PC-3 (cell line): ENCODE results near the gene TCERG1L.

ENCODE experiments used
- CTCF ChIP-seq: fragments of 300-600 bp; sonication (generic); conservative IDR thresholded peaks from 2 replicates; pipeline ENCODE4 v1.5.1; 2017; ENCODE audit warnings: antibody characterized with exemption, low read depth, mild to moderate bottlenecking, low read length
- EZH2 ChIP-seq: fragments of 300-600 bp; sonication (generic); IDR thresholded peaks from one replicate; pipeline ENCODE4 v1.6.1; 2017; ENCODE audit warnings: antibody characterized with exemption, mild to moderate bottlenecking, low read length; ENCODE audit not compliant: unreplicated experiment
- EZH2phosphoT487 ChIP-seq: fragments of 300-600 bp; sonication (generic); IDR thresholded peaks from 2 replicates; pipeline ENCODE4 v1.6.1; 2018; ENCODE audit warnings: mild to moderate bottlenecking, antibody characterized with exemption, low read length, borderline replicate concordance

- no peak for TF ChIP-seq CTCF
- TF ChIP-seq EZH2, result no peak
- no peak for TF ChIP-seq EZH2phosphoT487
Observed at GRCh38 chr10:131063311-131063710, 248.2 kb downstream of the TCERG1L start.
